NCI-H526 treated with DMSO at 0.1 percent for 48 hours (cell line): ENCODE data around the gene GMPR.
"Not testable (repeated sequence)": the region's sequence is repeated elsewhere in the genome, so short reads cannot be mapped to it uniquely, and the experiment has no call there.

Experiments used
- DNase-seq: peaks from one replicate; lab custom pipeline; 2025; lab: John Stamatoyannopoulos, UW

GMPR gene

GRCh38 chr6:16225062-16225731 lies 13.2 kb upstream of the GMPR start:
- not testable (repeated sequence) for DNase-seq

GRCh38 chr6:16226117-16227047 lies 12.0 kb upstream of the GMPR start:
- DNase-seq: not testable (repeated sequence)

- DNase-seq: no peak
Measured at GRCh38 chr6:16227048-16227562, 11.3 kb upstream of the GMPR start.

- DNase-seq: no peak
Measured at GRCh38 chr6:16227605-16228004, 10.8 kb upstream of the GMPR start.

GRCh38 chr6:16228043-16228442 lies 10.3 kb upstream of the GMPR start:
- no peak for DNase-seq

GRCh38 chr6:16228709-16229665 lies 9.4 kb upstream of the GMPR start:
- no peak for DNase-seq

- DNase-seq: no peak
Measured at GRCh38 chr6:16229700-16230099, 8.7 kb upstream of the GMPR start.

- no peak for DNase-seq
Measured at GRCh38 chr6:16230953-16231352, 7.4 kb upstream of the GMPR start.

- no peak for DNase-seq
Measured at GRCh38 chr6:16232086-16232485, 6.3 kb upstream of the GMPR start.

GRCh38 chr6:16236009-16236501 lies 2.3 kb upstream of the GMPR start:
- no peak for DNase-seq

- DNase-seq: no peak
Measured at GRCh38 chr6:16236631-16237199, 1.7 kb upstream of the GMPR start.

GRCh38 chr6:16237242-16237641 lies 1.1 kb upstream of the GMPR start:
- DNase-seq: no peak

GRCh38 chr6:16238963-16239797 lies 793 bp downstream of the GMPR start:
- DNase-seq: peak; percentile 69

GRCh38 chr6:16239798-16240123 lies 1.4 kb downstream of the GMPR start:
- DNase-seq: no peak

- no peak for DNase-seq
Measured at GRCh38 chr6:16240589-16241320, 2.4 kb downstream of the GMPR start.

GRCh38 chr6:16241321-16241689 lies 2.9 kb downstream of the GMPR start:
- no peak for DNase-seq

- DNase-seq: no peak
Measured at GRCh38 chr6:16243055-16243454, 4.7 kb downstream of the GMPR start.

GRCh38 chr6:16243664-16244063 lies 5.3 kb downstream of the GMPR start:
- DNase-seq: no peak

- no peak for DNase-seq
Measured at GRCh38 chr6:16244446-16244845, 6.1 kb downstream of the GMPR start.

GRCh38 chr6:16244869-16245451 lies 6.6 kb downstream of the GMPR start:
- DNase-seq: no peak
